Measurements from ENCODE around the gene SOWAHB.

GRCh38 chr4:76858319-76858718 lies 39.6 kb downstream of the SOWAHB start:
- TF ChIP-seq CTCF (IDR thresholded peaks at IDR 0.05; ENCODE audit: poor library complexity) (no peak), EZH2 (IDR thresholded peaks at IDR 0.05; ENCODE audit: borderline replicate concordance) (no peak), EZH2phosphoT487 (IDR thresholded peaks at IDR 0.05; ENCODE audit: low read depth, severe bottlenecking, unreplicated experiment) (no peak)
